Suprapubic skin (tissue), 4 donors: ENCODE results near the gene DNAH11. TPM values are rescaled to one million over a fixed set of nuclear protein-coding genes. Genes with fewer than 3 reads are reported as not detected.

Experiments
- DNase-seq, 2 donors: peaks; one replicate each; pipeline ENCODE4 v3.0.0-alpha.2; 2019; ENCODE audit warnings: low spot score in 2 of 2
- H3K27ac ChIP-seq: fragments of 200-600 bp; sonication (generic); one replicate; pipeline ENCODE4 v1.5.1; 2019
- H3K27me3 ChIP-seq: fragments of 200-600 bp; sonication (generic); one replicate; pipeline ENCODE4 v1.5.1; 2019
- H3K36me3 ChIP-seq: fragments of 200-600 bp; sonication (generic); one replicate; pipeline ENCODE4 v1.5.1; 2019
- H3K4me1 ChIP-seq: fragments of 200-600 bp; sonication (generic); one replicate; pipeline ENCODE4 v1.5.1; 2019
- H3K4me3 ChIP-seq: fragments of 200-600 bp; sonication (generic); one replicate; pipeline ENCODE4 v1.5.1; 2019; ENCODE audit warnings: mild to moderate bottlenecking
- H3K9me3 ChIP-seq: fragments of 200-600 bp; sonication (generic); one replicate; pipeline ENCODE4 v1.5.1; 2019
- EP300 ChIP-seq: sonication (generic); formaldehyde crosslinking; IDR thresholded peaks from one replicate; pipeline ENCODE4 v1.6.1; 2017; ENCODE audit warnings: antibody characterized with exemption
- POLR2A ChIP-seq, 2 donors: fragments of 450-650 bp; IDR thresholded peaks; one replicate each; pipeline ENCODE4 v1.6.1; 2017; ENCODE audit warnings: antibody characterized with exemption in 2 of 2, mild to moderate bottlenecking in 2 of 2, moderate library complexity in 2 of 2
- POLR2AphosphoS5 ChIP-seq, 3 donors: sonication (generic); formaldehyde crosslinking; IDR thresholded peaks; one replicate each; pipeline ENCODE4 v1.6.1; 2017; ENCODE audit warnings: antibody characterized with exemption in 3 of 3
- WGBS: methylation state at CpG from one replicate; pipeline ENCODE4 v1.1.5; 2018; 5-methylcytosine and 5-hydroxymethylcytosine counted together
- total RNA-seq, 4 donors: library from RNA; depleted of rRNA; stranded (reverse); fragments of >200 nt; gene quantifications; one replicate each; pipeline ENCODE4 v1.1.0, GENCODE V29; 2016
- TF ChIP-seq, protein P1 (sequence below), 2 donors: fragments of 200-600 bp in 1 of 2; fragments of 450-650 bp in 1 of 2; sonication (generic) in 1 of 2; IDR thresholded peaks; one replicate each; pipeline ENCODE4 v1.5.1; 2016 to 2019; ENCODE audit warnings: antibody characterized with exemption in 2 of 2, mild to moderate bottlenecking in 1 of 2, moderate library complexity in 1 of 2

The DNAH11 gene
- total RNA-seq, 4 donors from 2014 or later: 0.57 to 48.3 (median 1.8) TPM

DNA sequence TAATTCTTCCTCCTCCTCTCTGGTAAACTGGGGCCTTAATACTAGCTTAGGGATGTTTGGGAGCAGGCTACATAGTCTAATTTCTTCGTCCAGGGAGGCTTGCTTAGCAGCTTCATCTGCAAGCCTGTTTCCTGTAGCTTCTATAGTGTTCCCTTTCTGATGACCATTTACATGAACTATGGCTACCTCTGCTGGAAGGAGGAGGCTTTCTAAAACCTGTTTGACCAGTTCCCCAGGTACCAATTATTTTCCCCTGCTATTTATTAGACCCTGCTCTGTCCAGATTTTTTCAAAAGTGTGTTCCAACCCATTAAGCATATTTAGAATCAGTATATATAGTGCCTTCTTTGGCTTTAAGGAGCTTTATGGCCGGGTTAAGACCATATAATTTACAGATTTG, 38.8 kb upstream of the DNAH11 start:
- no peak for DNase-seq
- Histone ChIP-seq H3K27ac (no peak overlapping the region), H3K27me3 (no peaks in the 10 kb centered on the region), H3K4me3 (no peak overlapping the region), H3K4me1 (no peaks in the 10 kb centered on the region), H3K9me3 (no peaks in the 10 kb centered on the region), H3K36me3 (peaks cover 6% of the 10 kb centered on the region)
- TF ChIP-seq EP300 (no peak), POLR2AphosphoS5 (IDR thresholded peaks at IDR 0.05) (no peak), POLR2A (IDR thresholded peaks at IDR 0.05) (no peak)
- TF ChIP-seq, protein P1, sequence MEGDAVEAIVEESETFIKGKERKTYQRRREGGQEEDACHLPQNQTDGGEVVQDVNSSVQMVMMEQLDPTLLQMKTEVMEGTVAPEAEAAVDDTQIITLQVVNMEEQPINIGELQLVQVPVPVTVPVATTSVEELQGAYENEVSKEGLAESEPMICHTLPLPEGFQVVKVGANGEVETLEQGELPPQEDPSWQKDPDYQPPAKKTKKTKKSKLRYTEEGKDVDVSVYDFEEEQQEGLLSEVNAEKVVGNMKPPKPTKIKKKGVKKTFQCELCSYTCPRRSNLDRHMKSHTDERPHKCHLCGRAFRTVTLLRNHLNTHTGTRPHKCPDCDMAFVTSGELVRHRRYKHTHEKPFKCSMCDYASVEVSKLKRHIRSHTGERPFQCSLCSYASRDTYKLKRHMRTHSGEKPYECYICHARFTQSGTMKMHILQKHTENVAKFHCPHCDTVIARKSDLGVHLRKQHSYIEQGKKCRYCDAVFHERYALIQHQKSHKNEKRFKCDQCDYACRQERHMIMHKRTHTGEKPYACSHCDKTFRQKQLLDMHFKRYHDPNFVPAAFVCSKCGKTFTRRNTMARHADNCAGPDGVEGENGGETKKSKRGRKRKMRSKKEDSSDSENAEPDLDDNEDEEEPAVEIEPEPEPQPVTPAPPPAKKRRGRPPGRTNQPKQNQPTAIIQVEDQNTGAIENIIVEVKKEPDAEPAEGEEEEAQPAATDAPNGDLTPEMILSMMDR (IDR thresholded peaks at IDR 0.05): no peak
- WGBS: 90% methylated on average over 2 of the region's 2 CpGs

DNA sequence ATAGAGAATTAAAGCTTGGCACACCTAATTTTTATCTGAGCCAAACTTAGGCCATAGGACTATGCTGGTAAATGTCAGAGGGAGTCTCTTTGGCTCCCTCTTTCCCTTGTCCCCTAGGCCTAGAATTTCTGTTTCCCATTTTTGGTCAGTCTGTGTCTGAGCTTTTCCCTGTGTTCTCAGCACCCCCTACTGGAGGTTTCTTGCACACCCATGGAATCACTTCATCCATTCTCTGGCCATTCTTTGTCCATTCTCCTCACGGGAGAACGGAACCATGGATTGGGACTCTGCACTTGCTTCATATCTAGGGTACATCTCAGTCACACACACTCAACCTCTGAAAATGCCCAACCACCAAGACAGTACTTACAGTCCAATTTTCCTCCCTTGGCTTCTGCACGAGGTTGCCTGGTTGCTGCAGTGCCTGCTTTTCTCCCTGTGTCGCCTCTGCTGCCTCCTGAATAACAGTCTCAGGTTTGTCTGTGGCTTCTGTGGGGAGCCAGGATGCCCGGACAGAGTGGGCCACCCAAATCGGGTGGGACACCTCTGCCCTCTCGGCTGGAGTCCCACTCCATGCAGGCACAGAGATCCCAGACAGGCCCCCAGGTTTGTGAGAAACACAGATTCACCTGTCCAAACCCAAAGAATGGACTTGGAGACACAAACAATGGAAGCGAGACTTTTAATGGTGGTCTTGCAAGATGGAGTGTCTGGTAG, 35.1 kb upstream of the DNAH11 start:
- Histone ChIP-seq H3K4me1 (no peaks in the 10 kb centered on the region), H3K36me3 (peaks cover 17% of the 10 kb centered on the region), H3K9me3 (peaks cover 6% of the 10 kb centered on the region), H3K27me3 (no peaks in the 10 kb centered on the region), H3K27ac (no peak overlapping the region), H3K4me3 (no peak overlapping the region)
- TF ChIP-seq POLR2AphosphoS5 (IDR thresholded peaks at IDR 0.05) (no peak), POLR2A (IDR thresholded peaks at IDR 0.05) (no peak), EP300 (no peak)
- TF ChIP-seq, protein P1 (IDR thresholded peaks at IDR 0.05): peak in 1 of 2 donors; percentile 10
- 91% methylated on average over 8 of the region's 8 CpGs for WGBS
- no peak for DNase-seq

DNA sequence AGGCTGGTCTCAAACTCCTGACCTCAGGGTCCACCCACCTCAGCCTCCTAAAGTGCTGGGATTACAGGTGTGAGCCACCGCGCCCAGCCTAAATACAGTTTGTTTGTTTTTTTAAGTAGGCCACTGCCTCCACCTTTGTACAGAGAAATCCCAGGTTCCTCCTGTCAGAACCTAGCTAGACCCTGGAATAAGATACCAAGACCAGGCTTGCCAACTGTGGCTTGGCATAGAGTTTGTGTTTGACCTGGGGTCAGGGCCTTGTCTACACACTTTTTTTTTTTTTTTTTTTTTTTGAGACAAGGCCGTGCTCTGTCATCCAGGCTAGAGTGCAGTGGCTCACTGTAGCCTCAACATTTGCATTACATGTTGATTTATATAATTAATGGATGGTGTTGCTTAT, 34.3 kb upstream of the DNAH11 start:
- no peaks in the 10 kb centered on the region for H3K27me3 ChIP-seq
- no peak for TF ChIP-seq POLR2A (IDR thresholded peaks at IDR 0.05)
- TF ChIP-seq, protein P1 (IDR thresholded peaks at IDR 0.05): no peak
- no peak for TF ChIP-seq EP300
- TF ChIP-seq POLR2AphosphoS5 (IDR thresholded peaks at IDR 0.05): no peak
- peaks cover 6% of the 10 kb centered on the region for H3K9me3 ChIP-seq
- no peaks in the 10 kb centered on the region for H3K4me1 ChIP-seq
- WGBS: 97% methylated on average over 3 of the region's 3 CpGs
- peaks cover 17% of the 10 kb centered on the region for H3K36me3 ChIP-seq
- no peak overlapping the region for H3K27ac ChIP-seq
- H3K4me3 ChIP-seq: no peak overlapping the region
- DNase-seq: no peak

DNA sequence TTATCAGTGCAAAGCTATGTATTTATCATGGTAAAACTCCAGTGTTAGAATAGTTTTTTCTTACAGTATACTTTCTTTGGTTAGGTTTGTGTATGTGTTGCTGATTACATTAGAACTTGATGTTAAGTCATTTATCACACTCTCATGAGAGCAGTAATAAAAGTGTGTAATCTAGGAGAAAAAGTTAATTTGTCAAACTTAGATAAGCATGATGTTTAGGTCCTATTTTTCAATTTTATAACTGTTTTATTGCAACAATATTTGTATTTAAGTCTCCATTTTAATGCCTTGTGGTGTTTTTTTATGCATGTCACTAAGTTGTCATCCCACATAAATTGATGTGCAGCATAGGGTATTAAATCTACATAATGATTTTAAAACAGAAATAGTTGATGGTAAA, 28.8 kb upstream of the DNAH11 start:
- H3K4me3 ChIP-seq: no peak overlapping the region
- no peaks in the 10 kb centered on the region for H3K4me1 ChIP-seq
- no peak overlapping the region for H3K27ac ChIP-seq
- no peak for DNase-seq
- H3K27me3 ChIP-seq: no peaks in the 10 kb centered on the region
- TF ChIP-seq POLR2A (IDR thresholded peaks at IDR 0.05): no peak
- no peak for TF ChIP-seq POLR2AphosphoS5 (IDR thresholded peaks at IDR 0.05)
- TF ChIP-seq, protein P1 (IDR thresholded peaks at IDR 0.05): no peak
- TF ChIP-seq EP300: no peak
- peaks cover 6% of the 10 kb centered on the region for H3K9me3 ChIP-seq
- peaks cover 10% of the 10 kb centered on the region for H3K36me3 ChIP-seq

DNA sequence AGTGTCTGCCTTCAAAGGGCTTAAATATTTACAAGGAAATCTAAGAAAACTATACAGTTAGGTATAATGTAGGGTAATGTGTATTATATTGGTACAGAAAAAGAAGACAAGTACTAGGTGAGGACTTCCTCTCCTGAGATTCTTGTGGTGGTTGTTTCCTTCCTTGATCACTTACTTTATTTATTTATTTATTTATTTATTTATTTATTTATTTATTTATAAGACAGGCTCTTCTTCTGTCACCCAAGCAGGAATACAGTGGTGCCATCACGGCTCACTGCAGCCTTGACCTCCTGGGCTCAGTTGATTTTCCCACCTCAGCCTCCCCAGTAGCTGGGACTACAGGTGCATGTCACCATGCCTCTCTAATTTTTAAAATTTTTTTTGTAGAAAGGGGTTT, 18.2 kb upstream of the DNAH11 start:
- H3K9me3 ChIP-seq: no peaks in the 10 kb centered on the region
- WGBS: 85% methylated on average over 1 of the region's 1 CpG
- H3K36me3 ChIP-seq: no peaks in the 10 kb centered on the region
- DNase-seq: no peak
- TF ChIP-seq POLR2AphosphoS5 (IDR thresholded peaks at IDR 0.05) (no peak), POLR2A (IDR thresholded peaks at IDR 0.05) (no peak), EP300 (no peak)
- TF ChIP-seq, protein P1 (IDR thresholded peaks at IDR 0.05): no peak
- no peaks in the 10 kb centered on the region for H3K27me3 ChIP-seq
- no peak overlapping the region for H3K27ac ChIP-seq
- H3K4me3 ChIP-seq: no peak overlapping the region
- no peaks in the 10 kb centered on the region for H3K4me1 ChIP-seq
